Adipocyte (in vitro differentiated cells): Measurements from ENCODE around the gene PKD2L1.
"Not testable (repeated sequence)": the region's sequence is repeated elsewhere in the genome, so short reads cannot be mapped to it uniquely, and the experiment has no call there.

Experiments used
- DNase-seq: peaks from one replicate; pipeline ENCODE4 v3.0.0-alpha.2; 2015; ENCODE audit warnings: low read depth
- H3K27me3 ChIP-seq: replicated peaks from 2 replicates; pipeline ENCODE4 v1.7.0; 2013; ENCODE audit warnings: mild to moderate bottlenecking, low read length, moderate library complexity; ENCODE audit not compliant: control insufficient read depth, insufficient read depth
- H3K36me3 ChIP-seq: 2 replicates; pipeline ENCODE4 v1.7.0; 2013; ENCODE audit warnings: low read length, mild to moderate bottlenecking, moderate library complexity; ENCODE audit not compliant: control insufficient read depth, insufficient read depth, severe bottlenecking
- H3K4me1 ChIP-seq: 2 replicates; pipeline ENCODE4 v1.7.0; 2013; ENCODE audit warnings: mild to moderate bottlenecking, low read length, moderate library complexity; ENCODE audit not compliant: control insufficient read depth, insufficient read depth
- H3K4me3 ChIP-seq: 2 replicates; pipeline ENCODE4 v1.7.0; 2013; ENCODE audit warnings: mild to moderate bottlenecking, low read length, moderate library complexity
- H3K9ac ChIP-seq: 2 replicates; pipeline ENCODE4 v1.7.0; 2013; ENCODE audit warnings: mild to moderate bottlenecking, low read length, moderate library complexity
- H3K9me3 ChIP-seq: 2 replicates; pipeline ENCODE4 v1.7.0; 2013; ENCODE audit warnings: mild to moderate bottlenecking, low read length, moderate library complexity; ENCODE audit not compliant: control insufficient read depth

PKD2L1 gene

DNA sequence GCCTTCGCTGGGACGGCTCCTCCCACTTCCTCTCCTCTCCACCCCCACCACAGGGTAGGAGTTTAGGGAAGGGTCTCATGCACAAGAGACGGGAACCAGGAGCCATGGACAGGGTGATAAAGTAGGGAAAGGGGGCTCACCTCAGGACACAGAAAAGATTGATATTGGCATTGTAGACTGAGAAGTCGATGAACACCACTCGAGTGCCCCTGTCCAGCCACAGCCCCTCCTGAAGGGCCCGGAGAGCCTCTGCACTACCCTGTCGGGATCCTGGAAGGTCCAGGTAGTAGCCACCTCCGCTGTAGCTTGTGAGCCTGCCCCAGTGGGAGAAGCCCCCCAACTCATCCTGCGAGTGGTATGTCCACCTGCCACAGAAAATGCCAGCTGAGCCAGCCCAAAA lies 32.8 kb downstream of the PKD2L1 start:
- peaks cover 36% of the 10 kb centered on the region for H3K27me3 ChIP-seq

DNA sequence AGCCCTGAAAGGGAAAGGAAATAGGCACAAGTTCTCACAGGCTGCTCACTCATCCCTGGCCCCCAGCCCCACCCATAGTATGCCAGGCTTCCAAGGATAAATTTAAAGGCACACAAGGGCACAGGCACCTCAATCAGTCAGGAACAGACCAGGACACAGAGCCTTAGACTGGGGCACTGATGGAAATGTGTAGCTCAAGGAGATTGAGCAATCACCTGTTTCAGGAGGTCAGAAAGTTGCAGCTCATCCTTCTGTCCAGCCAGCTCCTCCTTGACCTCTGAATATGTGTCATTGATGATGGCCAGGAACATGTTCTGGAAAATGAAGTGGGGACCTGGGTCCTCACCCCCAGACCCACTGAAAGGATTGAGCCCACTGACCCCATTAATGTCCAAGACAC lies 37.0 kb downstream of the PKD2L1 start:
- H3K36me3 ChIP-seq, result no peaks in the 10 kb centered on the region
- no peak overlapping the region for H3K4me3 ChIP-seq
- DNase-seq, result no peak
- peaks cover 19% of the 10 kb centered on the region for H3K4me1 ChIP-seq
- H3K27me3 ChIP-seq, result peaks cover 27% of the 10 kb centered on the region
- no peak overlapping the region for H3K9ac ChIP-seq
- H3K9me3 ChIP-seq, result no peaks in the 10 kb centered on the region

More for the DNA sequence above, 32.8 kb downstream of the PKD2L1 start:
- no peak overlapping the region for H3K9ac ChIP-seq
- no peaks in the 10 kb centered on the region for H3K9me3 ChIP-seq
- no peaks in the 10 kb centered on the region for H3K36me3 ChIP-seq
- DNase-seq, result no peak
- H3K4me1 ChIP-seq, result peaks cover 8% of the 10 kb centered on the region
- no peak overlapping the region for H3K4me3 ChIP-seq

DNA sequence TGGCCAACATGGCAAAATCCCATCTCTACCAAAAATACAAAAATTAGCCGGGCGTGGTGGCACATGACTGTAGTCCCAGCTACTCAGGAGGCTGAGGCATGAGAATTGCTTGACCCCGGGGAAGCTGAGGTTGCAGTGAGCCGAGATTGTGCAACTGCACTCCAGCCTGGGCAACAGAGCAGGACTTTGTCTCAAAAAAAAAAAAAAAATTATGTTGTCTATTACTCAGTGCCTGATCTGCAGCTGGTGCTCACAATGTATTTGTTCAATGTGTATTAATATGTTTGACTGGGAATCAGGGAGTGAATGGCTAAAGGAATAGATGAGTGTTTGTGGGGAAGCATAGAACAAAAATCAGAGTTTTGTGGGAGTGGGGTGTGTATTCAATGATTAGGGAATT lies 37.7 kb downstream of the PKD2L1 start:
- DNase-seq, H3K36me3 ChIP-seq, H3K9me3 ChIP-seq, H3K9ac ChIP-seq, H3K4me3 ChIP-seq: not testable (repeated sequence)
- Histone ChIP-seq H3K4me1 (peaks cover 19% of the 10 kb centered on the region), H3K27me3 (peaks cover 19% of the 10 kb centered on the region)

DNA sequence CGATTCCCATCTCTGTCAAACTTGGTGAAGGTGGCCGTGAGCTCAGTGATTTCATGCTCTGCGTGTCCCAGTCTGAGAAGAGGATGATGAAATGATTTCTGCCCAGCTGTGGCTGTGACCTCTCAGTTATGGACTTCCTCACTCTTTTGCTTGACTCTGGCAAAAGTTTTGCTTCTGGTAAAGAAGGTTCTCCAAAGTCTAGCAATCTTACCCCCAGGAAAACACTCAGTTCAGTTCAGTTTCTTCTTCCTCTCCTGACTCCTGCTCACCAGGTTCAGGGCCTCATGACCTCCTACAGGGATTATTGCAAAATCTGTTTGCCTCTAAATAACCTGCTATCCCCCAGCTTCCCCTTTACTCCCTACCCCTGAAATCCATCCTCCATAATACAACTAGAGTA lies 38.7 kb downstream of the PKD2L1 start:
- peaks cover 26% of the 10 kb centered on the region for H3K4me1 ChIP-seq
- no peaks in the 10 kb centered on the region for H3K9me3 ChIP-seq
- no peak for DNase-seq
- no peaks in the 10 kb centered on the region for H3K36me3 ChIP-seq
- H3K4me3 ChIP-seq, result no peak overlapping the region
- peaks cover 10% of the 10 kb centered on the region for H3K27me3 ChIP-seq
- H3K9ac ChIP-seq, result no peak overlapping the region

DNA sequence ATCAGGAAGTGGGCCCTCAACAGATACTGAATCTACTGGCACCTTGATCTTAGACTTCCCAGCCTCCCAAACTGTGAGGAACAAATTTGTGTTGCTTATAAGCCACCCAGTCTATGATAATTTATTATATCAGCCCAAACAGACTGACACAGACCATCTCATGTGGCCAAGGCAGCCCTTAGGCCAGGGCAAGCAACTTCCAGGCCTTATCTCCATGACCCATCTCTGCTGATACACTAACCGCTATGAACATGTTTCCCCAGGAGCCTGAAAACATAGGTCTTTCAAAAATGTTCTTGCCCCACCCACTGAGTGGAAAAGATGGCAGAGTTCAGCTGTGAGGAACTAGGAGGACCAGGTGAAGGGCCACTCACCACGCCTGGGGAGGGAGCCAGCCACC lies 40.4 kb downstream of the PKD2L1 start:
- Histone ChIP-seq H3K9ac (no peak overlapping the region), H3K36me3 (no peaks in the 10 kb centered on the region), H3K9me3 (no peaks in the 10 kb centered on the region), H3K27me3 (peaks cover 2% of the 10 kb centered on the region), H3K4me1 (peaks cover 28% of the 10 kb centered on the region), H3K4me3 (no peak overlapping the region)
- DNase-seq, result no peak

DNA sequence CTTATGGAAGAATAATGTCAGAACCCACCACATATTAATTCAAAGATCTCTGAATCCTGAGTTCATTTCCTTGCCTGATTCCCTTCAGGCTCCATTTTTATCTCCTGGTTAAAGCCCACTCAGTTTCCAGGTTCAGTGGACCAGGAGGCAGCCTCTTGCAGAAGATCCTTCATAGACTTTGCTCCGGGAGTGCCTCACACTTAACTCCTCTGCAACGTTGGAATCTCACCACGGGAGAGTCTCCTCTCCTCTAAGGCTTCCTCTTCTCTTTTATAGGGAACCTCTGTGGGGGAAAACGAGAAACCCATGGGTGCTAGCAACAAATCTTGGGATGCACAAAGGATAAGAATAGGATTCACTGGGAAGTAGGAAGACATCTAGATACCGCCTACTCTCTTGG lies 41.8 kb downstream of the PKD2L1 start:
- Histone ChIP-seq H3K9me3 (no peaks in the 10 kb centered on the region), H3K4me3 (no peak overlapping the region), H3K4me1 (peaks cover 37% of the 10 kb centered on the region), H3K27me3 (no peaks in the 10 kb centered on the region), H3K36me3 (peaks cover 12% of the 10 kb centered on the region), H3K9ac (no peak overlapping the region)
- no peak for DNase-seq

DNA sequence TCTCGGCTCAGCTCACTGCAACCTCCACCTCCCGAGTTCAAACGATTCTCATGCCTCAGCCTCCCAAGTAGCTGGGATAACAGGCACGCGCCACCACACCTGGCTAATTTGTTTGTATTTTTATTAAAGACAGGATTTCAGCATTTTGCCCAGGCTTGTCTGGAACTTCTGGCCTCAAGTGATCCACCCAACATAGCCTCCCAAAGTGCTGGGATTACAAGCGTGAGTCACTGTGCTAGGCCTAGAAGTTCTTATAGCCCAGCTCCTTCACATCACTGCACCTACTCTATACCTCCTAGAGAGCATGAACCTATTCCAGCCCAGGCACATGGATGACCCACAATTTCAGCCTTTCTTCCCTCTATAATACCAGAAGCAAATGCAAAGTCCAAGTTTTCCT lies 42.3 kb downstream of the PKD2L1 start:
- H3K4me1 ChIP-seq, result peaks cover 38% of the 10 kb centered on the region

DNA sequence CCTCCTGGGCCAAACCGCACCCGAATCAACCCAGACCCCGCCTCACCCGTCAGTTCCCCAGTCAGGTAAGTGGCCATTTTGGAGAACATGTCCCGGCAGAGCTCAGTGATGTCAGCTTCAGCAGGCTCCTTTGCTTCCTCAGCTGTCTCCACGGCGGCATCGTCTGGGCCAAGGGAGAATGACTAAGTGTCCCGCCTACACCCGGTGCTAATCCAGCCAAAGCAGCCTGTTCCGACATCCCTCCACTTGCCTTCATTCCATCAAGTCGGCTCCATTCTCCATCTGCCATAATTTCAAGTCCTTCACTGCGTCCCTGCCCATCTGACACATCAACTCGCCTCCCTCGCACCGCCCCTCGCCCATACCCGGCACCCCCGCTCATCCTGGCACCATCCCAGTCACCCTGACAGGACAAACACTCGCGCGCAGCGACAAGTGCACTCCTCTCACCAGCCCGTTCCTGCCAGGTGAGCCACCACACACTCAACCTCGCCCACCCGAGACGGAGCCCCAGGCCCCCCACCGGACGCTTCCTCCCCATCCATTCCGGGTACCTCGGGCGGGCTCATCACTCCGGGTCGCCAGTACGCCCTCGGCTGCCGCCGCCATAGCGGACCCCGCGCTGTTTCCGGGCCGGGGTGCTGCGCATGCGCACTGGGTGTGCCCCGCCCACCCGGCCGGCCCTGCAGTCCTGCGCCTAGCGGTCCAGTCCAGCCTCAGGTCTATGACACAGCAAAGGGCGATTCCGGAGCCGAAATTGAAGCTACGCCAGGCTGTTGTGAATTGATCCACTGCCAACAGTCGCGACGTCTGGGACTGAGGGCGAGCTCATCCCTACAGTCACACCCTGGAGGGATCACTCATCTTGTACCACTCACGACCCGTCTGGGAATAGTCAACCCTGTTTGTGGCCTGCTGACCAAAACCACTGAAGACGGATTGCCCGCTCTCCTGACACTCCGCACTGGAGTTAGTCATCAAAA lies 43.7 kb downstream of the PKD2L1 start, which contains the start of gene BLOC1S2:
BLOC1S2 (minus strand) TSS at position 630 of the 983 bp plus-strand sequence; CDS start at position 609, 21 bp downstream.
- no peaks in the 10 kb centered on the region for H3K9me3 ChIP-seq
- peaks cover 27% of the 10 kb centered on the region for H3K36me3 ChIP-seq
- H3K27me3 ChIP-seq, result no peaks in the 10 kb centered on the region
- peak within 1 kb of the TSS; percentile 86 for H3K9ac ChIP-seq
- H3K4me3 ChIP-seq, result peak within 1 kb of the TSS; percentile 88
- peaks cover 32% of the 10 kb centered on the region for H3K4me1 ChIP-seq
- DNase-seq, result peak; percentile 94

More for the DNA sequence above, 42.3 kb downstream of the PKD2L1 start:
- Histone ChIP-seq H3K9ac (no peak overlapping the region), H3K4me3 (no peak overlapping the region), H3K9me3 (no peaks in the 10 kb centered on the region), H3K36me3 (peaks cover 17% of the 10 kb centered on the region), H3K27me3 (no peaks in the 10 kb centered on the region)
- DNase-seq, result no peak

DNA sequence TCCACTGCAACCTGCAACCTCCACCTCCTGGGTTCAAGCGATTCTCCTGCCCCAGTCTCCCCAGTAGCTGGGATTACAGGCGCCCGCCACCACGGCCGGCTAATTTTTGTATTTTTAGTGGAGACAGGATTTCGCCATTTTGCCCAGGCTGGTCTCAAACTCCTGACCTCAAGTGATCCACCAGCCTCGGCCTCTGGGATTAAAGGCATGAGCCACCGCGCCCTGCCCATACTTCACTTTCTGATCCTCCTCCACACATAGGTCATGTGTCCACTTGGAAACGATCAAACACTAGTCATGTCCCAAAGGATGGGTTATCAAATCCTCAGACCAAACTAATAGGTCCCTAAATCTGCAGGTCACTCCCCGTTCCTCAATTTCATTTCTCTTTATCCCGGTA lies 44.7 kb downstream of the PKD2L1 start:
- Histone ChIP-seq H3K36me3 (peaks cover 36% of the 10 kb centered on the region), H3K4me1 (peaks cover 29% of the 10 kb centered on the region), H3K4me3 (peak overlapping the region; percentile 88), H3K9ac (peak overlapping the region; percentile 86)
- H3K9me3 ChIP-seq, H3K27me3 ChIP-seq: not testable (repeated sequence)
- peak; percentile 7 for DNase-seq

DNA sequence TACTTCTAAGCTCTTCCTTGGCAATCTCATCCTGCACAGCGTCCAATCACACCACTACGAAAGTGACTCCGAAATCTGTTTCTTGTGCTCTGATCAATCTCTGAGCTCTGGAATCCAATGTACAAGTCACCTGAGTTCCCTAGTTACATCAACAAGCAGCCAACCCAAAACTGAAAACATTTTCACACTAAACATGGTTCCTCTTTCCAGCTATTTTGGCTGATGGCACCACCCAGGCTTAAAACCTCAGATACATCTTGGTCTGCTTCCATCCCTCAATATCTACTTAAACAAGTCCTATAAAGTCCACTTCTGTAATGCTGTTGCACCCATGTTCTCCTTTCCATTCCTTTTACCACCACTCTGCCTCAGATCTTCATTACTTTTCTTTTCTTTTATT lies 47.1 kb downstream of the PKD2L1 start:
- Histone ChIP-seq H3K27me3 (no peaks in the 10 kb centered on the region), H3K9me3 (no peaks in the 10 kb centered on the region), H3K4me1 (peaks cover 29% of the 10 kb centered on the region), H3K36me3 (peaks cover 53% of the 10 kb centered on the region), H3K9ac (no peak overlapping the region), H3K4me3 (no peak overlapping the region)
- DNase-seq, result no peak

DNA sequence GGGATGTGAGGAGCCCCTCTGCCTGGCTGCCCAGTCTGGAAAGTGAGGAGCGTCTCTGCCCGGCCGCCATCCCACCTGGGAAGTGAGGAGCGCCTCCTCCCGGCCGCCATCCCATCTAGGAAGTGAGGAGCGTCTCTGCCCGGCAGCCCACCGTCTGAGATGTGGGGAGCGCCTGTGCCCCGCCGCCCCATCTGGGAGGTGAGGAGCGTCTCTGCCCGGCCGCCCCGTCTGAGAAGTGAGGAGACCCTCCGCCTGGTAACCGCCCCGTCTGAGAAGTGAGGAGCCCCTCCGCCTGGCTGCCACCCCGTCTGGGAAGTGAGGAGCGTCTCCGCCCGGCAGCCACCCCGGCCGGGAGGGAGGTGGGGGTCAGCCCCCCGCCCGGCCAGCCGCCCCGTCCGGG lies 53.1 kb downstream of the PKD2L1 start:
- H3K27me3 ChIP-seq, H3K4me3 ChIP-seq, H3K9me3 ChIP-seq, DNase-seq, H3K9ac ChIP-seq, H3K4me1 ChIP-seq: not testable (repeated sequence)
- H3K36me3 ChIP-seq, result peaks cover 66% of the 10 kb centered on the region
